H1 (cell line): ENCODE results near the gene ASS1. TPM values are rescaled to one million over a fixed set of nuclear protein-coding genes. Genes with fewer than 3 reads are reported as not detected.

Experiments used
- CREB1 ChIP-seq: IDR thresholded peaks from 2 replicates; pipeline ENCODE4 v1.6.1; 2012; ENCODE audit warnings: inconsistent platforms
- CTBP2 ChIP-seq: IDR thresholded peaks from 2 replicates; pipeline ENCODE4 v1.7.0; 2011; ENCODE audit warnings: borderline replicate concordance, mild to moderate bottlenecking, moderate library complexity, mixed read lengths, low read length; ENCODE audit not compliant: insufficient read depth, insufficient read length
- RBBP5 ChIP-seq: IDR thresholded peaks from 2 replicates; pipeline ENCODE4 v1.7.1; 2012; ENCODE audit warnings: low read depth, mild to moderate bottlenecking, inconsistent platforms, low read length, moderate library complexity, borderline replicate concordance
- RFX5 ChIP-seq: IDR thresholded peaks from 2 replicates; pipeline ENCODE4 v1.6.1; 2011; ENCODE audit warnings: low read depth, low read length, improper control_type of control experiment, borderline replicate concordance
- SIN3A ChIP-seq, 2 experiments: IDR thresholded peaks in 1 of 2; conservative IDR thresholded peaks in 1 of 2; 2 replicates each; pipeline ENCODE4 v1.6.1; 2011 to 2012; ENCODE audit warnings: low read length in 2 of 2, improper control_type of control experiment in 1 of 2, low read depth in 1 of 2, mild to moderate bottlenecking in 1 of 2
- SP4 ChIP-seq: IDR thresholded peaks from 2 replicates; pipeline ENCODE4 v1.6.1; 2012; ENCODE audit warnings: low read length, inconsistent platforms
- TCF12 ChIP-seq: IDR thresholded peaks from 2 replicates; pipeline ENCODE4 v1.6.1; 2011; ENCODE audit warnings: low read depth, mild to moderate bottlenecking, low read length
- TEAD4 ChIP-seq: IDR thresholded peaks from 2 replicates; pipeline ENCODE4 v1.6.1; 2012; ENCODE audit warnings: low read depth, low read length, inconsistent platforms, mixed read lengths
- USF2 ChIP-seq: IDR thresholded peaks from 2 replicates; pipeline ENCODE4 v1.6.1; 2011; ENCODE audit warnings: low read length, improper control_type of control experiment
- polyA plus RNA-seq, 7 experiments: library from polyadenylated mRNA; depleted of rRNA in 3 of 7; stranded (reverse) in 5 of 7; unstranded in 2 of 7; fragments of >200 nt in 5 of 7; fragments of 200-250 nt in 2 of 7; gene quantifications; 1 replicate in 5 of 7; 2 replicates in 1 of 7; 4 replicates in 1 of 7; pipeline versions ENCODE4 v1.2.1 to v1.2.3, GENCODE V29; 2011 to 2013; ENCODE audit warnings: missing spikeins in 2 of 7, mixed read lengths in 2 of 7
- total RNA-seq: library from RNA; stranded (reverse); fragmentation: NEBNext Ultra II Directional; extraction: Animal tissue kit (Norgen Biotek cat#: 25700); gene quantifications from 2 replicates; pipeline ENCODE4 v1.2.1, GENCODE V29; 2021

ASS1 gene
- total and polyA plus RNA-seq, 2 of the 8 experiments (the other 6 are each of a cell fraction or from before 2014, with no cell fraction given), result 108 to 296 TPM

GRCh38 chr9:130421802-130422276, 22.9 kb upstream of the ASS1 start (continued):
- no peak for TF ChIP-seq USF2
- TF ChIP-seq RFX5, result no peak
- TF ChIP-seq RBBP5, result no peak
- TF ChIP-seq SIN3A (conservative IDR thresholded peaks at IDR 0.05 in 1 of 2, IDR thresholded peaks at IDR 0.05 in 1 of 2; ENCODE audit: low read depth in 1 of 2, low read length in 2 of 2), result 0 out of 4 replicates have a peak, but pooled peaks of 1 of the 2 experiments have one; percentile 30
- peak; percentile 93; the same call in 1 of the 2 replicates for TF ChIP-seq TCF12
- no peak for TF ChIP-seq SP4
- peak; percentile 71 for TF ChIP-seq TEAD4
- peak; percentile 73 for TF ChIP-seq CTBP2
- 0 out of 2 replicates have a peak, but pooled peaks have one; percentile 8 for TF ChIP-seq CREB1
